GM21717 (cell line): ENCODE measurements around the gene PAFAH1B2.
A peak's percentile ranks its signal among the peaks of the same experiment; 100 is the strongest.
"Not testable (repeated sequence)": the region's sequence is repeated elsewhere in the genome, so short reads cannot be mapped to it uniquely, and the experiment has no call there.

Experiments used
- ATAC-seq: cut with Tn5 transposase; IDR thresholded peaks from one replicate; pipeline ENCODE4 v1.9.1; 2021; ENCODE audit warnings: mild to moderate bottlenecking, moderate library complexity; ENCODE audit not compliant: unreplicated experiment

The PAFAH1B2 gene

GRCh38 chr11:117143871-117144476 is at the start of gene PAFAH1B2:
Gene PAFAH1B2 (plus strand): TSS chr11:117144287. CDS start chr11:117152448, 8,161 bp downstream.
- ATAC-seq, result peak; percentile 92

GRCh38 chr11:117094776-117095175 is 49.3 kb upstream of the PAFAH1B2 start:
- ATAC-seq, result no peak

- ATAC-seq, result no peak
Observed at GRCh38 chr11:117095284-117096161, 48.6 kb upstream of the PAFAH1B2 start.

DNA sequence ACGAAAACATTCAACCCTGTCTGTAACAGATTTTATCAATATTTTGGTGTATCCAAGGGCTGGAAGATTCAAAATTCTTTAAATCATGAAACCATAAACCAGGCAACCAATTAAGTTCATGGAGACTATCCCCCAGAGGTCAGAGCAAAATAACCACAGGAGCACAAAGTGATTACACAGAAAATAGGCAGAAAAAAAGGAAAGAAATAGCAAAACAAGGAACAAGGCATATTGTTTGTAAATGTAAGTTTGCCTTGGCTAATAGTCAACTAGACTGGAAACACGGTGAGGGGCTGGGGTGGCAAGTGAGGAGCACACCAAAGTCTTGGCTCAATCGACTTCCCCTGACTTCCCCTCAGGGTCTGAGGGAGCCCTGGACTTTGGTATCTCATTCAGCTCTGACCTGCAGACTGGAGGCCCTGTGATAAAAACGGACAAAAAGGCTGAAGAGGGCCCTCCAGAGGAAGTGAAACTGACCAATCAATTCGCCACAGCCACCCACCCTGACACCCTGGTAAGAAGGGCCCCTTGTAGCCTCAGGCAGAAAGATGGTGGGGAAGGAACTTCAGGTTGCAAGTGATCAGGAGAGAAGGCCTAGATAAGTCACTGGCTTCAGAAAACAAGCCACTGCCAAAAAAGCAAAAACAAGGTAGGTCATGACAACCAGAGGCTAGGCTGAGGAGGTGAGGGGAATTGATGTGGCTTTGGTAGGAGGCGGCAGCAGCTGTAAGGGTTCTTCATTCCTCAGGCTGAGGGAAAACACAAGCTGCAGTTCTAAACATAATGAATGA is 47.7 kb upstream of the PAFAH1B2 start:
- ATAC-seq, result no peak

- no peak for ATAC-seq
Observed at GRCh38 chr11:117097014-117097388, 47.1 kb upstream of the PAFAH1B2 start.

DNA sequence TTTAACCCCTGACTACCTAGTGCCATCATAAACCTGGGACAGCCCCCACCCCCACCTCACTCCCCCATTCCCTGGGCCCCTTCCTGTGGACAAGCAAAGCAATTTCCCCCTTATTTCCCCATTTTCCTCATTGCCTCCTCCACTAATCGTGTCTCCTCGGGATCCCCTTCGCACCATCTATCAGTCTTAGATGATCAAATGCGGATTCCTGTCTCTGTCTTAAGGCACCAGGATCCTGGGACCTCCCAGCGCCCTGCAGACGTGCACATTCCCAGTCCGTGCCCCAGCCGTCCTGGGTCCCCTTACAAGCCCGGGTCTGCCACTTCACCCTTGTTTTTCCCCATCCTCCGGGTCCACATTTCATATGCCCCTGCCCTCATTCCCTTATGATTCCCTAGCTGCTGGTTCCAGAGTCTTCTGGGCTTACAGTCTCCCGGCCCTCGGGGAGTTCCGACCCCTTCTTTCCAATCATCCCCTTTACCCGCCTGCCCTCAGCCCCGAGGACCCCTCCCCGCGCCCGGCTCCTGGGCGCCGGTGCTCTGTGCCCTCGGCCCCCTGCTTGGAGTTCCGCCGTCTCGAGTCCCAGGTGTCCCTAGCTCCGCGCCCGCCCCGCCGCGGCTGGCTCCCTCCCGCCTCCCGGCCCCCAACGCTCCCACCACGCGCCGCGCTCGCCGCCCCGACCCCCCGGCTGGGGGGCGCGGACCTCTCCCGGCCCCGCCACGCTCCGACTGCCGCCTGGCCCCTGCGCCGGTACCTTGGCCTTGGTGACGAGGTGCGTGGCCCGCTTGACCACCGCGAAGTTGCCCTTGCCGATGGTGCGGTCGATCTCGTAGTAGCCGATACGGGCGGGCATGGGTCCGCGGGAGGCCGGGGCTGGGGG is 46.5 kb upstream of the PAFAH1B2 start:
- ATAC-seq, result peak; percentile 22

- peak; percentile 64 for ATAC-seq
Observed at GRCh38 chr11:117098269-117099232, 45.5 kb upstream of the PAFAH1B2 start, which contains the start of gene SIK3. Gene SIK3 (minus strand): TSS chr11:117098428. CDS start chr11:117098415, 13 bp downstream.

- ATAC-seq, result no peak
Observed at GRCh38 chr11:117099696-117100095, 44.4 kb upstream of the PAFAH1B2 start.

DNA sequence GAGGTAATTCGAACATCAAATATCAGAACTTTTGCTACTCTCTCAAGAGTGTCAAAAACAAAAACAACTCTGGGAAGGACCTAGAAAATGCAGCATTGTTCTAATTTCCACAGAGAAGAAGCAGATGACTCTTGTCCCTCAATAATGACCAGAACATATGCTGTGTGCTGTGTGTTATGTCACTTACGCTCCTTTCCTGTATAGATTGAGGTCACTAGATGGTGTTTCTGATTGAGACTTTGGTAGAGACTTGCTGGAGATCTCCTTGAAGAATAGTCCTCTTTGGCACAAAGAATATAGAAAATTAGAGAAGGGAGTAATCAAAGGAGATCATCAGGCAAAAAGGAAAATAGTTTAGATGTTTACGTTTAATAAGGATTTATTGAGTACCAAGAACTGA is 43.5 kb upstream of the PAFAH1B2 start:
- ATAC-seq, result no peak

DNA sequence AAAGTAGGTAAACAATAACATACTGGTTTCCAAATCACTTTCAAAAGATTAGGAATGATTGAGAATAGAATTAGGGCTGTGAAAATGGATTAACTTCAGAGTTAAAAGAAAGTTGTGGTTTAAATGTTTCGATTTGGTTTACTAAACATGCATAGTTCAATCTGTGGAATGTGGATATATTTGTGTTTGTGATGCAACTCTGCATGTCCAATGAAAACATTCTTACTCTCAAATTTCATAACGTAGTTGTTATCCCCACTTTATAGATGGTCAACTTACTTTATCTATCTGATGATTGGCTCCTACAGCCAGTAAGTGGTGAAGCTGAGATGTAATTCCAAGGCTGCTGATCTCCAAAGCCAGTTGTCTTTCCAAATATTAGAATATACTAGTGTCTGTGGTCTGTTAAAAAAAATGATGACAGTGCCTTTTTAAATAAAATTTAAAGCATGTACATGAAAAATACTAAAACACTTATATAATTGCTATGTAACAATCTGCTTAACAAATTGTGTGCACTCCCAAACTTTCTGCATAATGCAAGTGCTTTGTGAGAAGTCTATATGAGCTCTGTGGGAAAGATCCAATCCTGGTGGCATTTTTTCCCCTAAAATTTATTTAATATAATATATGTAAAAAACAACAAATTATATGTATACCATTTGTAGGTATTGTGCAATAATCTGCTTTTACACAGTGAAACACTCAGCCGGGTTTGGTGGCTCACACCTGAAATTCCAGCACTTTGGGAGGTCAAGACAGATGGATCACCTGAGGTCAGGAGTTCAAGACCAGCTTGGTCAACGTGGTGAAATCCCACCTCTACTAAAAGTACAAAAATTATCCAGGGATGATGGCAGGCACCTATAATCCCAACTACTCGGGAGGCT is 36.1 kb upstream of the PAFAH1B2 start:
- ATAC-seq, result no peak

GRCh38 chr11:117110294-117110950 is 33.7 kb upstream of the PAFAH1B2 start:
- no peak for ATAC-seq

- ATAC-seq, result not testable (repeated sequence)
Observed at GRCh38 chr11:117112497-117112896, 31.6 kb upstream of the PAFAH1B2 start.

- ATAC-seq, result not testable (repeated sequence)
Observed at GRCh38 chr11:117112939-117113338, 31.1 kb upstream of the PAFAH1B2 start.

DNA sequence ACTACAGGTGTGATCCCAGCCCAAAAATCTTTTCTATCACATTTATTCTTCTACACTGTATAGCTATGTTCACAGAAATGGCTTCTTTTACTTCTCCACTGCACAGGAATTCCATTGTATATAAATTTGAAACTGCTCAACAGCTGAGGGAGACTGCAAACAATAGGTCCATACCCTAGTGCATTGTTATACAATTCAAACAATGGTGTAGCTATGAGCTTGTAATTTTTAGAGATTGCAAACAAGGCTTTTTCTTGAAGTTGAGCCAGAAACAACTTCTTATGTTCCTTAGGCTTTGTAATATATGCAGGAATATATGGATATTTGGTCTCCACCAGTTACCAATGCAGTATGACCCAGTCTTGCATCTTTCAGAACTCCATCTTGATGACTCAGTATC is 26.4 kb upstream of the PAFAH1B2 start:
- ATAC-seq, result no peak

DNA sequence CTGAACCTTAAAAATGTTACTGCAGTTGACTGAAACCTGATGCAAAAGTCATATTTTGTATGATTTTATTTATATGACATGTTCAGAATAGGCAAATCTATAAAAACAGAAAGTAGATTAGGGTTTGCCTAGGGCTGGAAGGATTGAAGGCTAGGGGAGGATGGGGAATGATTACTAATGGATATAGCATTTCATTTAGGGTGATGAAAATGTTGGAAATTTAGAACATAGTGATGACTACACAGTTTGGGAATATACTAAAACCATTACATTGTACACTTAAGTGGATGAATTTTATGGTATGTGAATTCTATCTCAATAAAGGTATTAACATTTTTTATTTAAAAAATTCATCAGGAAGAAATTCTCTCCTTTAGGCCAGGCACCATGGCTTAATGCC is 22.9 kb upstream of the PAFAH1B2 start:
- no peak for ATAC-seq

DNA sequence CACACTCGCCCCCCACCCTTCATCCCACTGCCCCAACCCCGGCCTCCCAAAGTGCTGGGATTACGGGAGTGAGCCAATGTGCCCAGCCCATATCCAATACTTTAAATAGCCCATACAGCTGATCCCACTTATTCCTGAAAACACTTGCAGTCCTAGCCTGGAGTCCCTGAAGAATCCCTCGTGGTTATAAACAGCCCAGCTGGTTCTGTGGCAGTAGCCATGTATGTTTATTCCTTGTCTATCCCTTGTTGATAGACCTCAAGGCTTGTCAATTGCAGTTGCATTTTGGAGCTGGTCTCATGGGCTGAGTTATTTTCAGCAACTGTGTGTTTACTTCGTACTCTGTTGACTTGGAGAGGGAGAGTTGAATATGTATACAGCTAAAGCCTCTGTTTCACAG is 21.5 kb upstream of the PAFAH1B2 start:
- no peak for ATAC-seq

DNA sequence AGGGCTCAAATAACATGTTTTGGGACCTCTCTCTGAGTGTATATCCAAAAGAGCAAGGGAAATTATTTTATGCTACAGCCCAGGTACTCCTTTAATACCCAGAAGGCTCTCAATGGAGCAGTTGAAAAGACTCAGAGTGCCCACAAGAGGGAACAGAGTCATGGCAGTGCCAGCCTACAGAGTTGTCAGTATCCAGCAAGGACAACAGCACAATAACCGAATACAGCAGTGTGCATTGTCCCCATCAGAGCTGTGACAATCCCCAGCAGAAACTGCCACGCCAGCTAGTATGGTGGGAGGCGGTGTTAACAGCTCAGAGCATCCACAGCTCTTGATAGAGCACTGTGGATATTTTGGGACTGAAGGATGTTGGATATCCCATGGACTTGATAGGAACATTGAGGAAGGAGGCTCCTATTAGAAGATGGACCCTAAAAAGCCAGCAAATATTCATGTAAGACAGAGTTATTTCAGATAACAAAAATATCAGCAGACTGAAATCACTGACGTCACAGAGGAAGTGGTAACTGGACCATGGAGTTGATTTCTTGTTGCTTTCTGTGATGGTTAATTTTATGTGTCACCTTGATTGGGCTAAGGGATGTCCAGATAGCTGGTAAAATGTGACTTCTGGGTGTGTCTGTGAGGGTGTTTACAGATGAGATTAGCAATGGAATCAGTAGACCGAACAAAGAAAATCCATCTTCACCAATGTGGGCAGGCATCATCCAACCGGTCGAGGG is 17.7 kb upstream of the PAFAH1B2 start:
- no peak for ATAC-seq
